GM18909 (cell line): ENCODE results near the gene ZNF208.
"Not testable (repeated sequence)": the region's sequence is repeated elsewhere in the genome, so short reads cannot be mapped to it uniquely, and the experiment has no call there.

ENCODE experiments used
- ATAC-seq: cut with Tn5 transposase; IDR thresholded peaks from one replicate; pipeline ENCODE4 v1.9.1; 2021; ENCODE audit warnings: mild to moderate bottlenecking; ENCODE audit not compliant: unreplicated experiment, poor library complexity

Gene ZNF208

DNA sequence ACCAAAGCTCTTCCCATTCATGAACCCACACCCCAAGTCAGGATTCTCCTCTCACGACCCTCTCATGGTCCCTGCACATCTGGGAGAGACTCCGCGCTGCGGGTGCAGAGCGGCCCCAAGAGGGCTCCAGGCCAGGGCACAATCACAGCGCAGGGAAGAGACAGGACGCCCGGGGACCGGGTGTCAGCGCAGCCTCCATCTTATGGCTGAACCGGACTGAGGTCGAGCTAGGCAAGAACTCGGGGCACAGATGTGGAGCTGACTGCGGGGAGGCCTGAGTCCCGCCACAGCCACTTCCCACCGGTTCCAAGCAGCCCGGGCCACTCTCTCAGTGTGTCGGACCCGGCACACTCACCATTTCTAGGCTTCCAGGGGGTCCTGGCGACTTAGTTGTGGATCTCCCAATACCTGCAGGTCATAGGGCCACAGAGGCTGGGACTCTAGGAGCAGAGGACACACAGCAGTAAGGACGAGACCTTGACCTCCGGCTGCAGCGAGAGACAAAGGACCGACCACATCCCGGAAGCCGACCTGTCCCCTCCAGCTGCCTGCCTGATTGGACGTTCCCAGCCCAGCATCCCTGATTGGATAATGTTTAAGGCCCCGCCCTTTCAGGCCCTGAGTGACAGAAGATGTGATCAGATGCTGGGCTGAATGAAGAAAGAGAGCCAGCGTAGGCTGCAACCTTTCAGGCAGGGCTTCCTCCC is at the start of gene ZNF208:
Gene ZNF208 (minus strand): TSS at position 507 of the 707 bp plus-strand sequence. CDS start 149 bp downstream, at position 358.
- ATAC-seq: not testable (repeated sequence)

DNA sequence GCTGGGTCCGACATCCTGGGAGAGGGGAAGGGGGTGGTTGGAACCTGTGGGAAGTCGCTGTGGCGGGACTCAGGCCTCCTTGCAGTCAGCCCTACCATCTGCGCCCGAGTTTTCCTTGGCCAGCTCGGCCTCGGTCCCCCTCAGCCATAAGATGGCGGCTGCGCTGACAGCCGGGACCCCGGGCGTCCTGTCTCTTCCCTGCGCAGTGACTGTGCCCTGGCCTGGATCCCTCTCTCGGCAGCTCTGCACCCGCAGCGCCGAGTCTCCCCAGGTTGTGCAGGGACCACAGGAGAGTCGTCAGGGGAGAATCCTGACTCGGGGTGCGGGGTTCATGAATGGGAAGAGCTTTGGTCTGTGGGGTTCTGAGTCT is 41.9 kb upstream of the ZNF208 start:
- ATAC-seq: peak; percentile 66

DNA sequence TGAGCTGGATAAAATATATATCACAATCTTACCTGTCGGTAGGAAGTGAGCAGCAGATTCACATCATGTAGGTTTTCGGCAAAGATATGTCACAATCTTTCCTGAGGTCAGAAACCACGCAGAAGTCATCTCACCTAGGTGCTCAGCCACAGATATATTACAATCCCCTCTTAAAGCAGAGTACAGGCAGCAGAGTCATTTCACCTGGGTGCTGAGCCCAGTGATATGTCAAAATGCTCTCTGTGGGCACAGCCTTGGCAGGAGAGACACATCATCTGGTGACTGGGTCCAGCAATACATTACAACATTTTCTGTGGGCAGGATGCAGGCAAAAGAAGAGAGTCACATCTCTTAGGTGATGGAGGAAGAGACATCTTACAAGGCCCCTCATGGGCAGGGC is 30.4 kb upstream of the ZNF208 start:
- ATAC-seq: not testable (repeated sequence)

DNA sequence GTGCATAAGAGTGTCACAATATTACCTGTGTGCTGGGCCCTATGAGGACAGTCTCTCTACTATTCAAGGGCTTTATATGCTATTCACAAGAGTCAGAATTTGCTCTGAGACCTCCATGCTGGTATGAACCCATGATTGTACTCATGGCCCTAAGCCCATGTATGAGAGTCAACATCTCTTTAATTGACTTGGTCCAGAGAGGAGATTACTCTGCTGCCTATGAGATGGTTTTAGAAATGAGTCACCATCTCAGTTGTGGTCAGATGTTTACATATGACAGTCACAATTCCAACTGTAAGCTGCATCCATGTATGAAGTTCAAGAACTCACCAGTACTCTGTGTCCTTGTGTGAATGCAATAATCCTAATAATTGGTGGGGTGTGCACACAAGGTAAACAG is 19.9 kb upstream of the ZNF208 start:
- ATAC-seq: no peak

DNA sequence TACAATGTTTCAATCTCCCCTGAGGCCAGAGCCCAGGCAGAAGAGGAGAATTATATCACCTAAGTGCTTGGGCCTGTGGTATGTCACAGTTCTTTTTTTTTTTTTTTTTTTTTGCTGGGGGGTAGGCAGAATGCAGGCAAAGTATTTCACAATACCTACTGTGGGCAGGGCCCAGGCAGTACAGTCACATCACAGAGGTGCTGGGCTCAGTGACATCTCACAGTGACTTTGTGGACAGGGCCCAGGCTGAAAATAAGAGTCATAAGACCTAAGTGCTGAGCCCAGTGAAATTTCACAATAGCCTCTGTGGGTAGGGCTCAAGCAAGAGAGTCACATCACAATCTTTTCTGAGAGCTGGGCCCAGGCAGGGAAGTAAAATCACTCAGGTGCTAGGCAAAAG is 15.9 kb upstream of the ZNF208 start:
- no peak for ATAC-seq

DNA sequence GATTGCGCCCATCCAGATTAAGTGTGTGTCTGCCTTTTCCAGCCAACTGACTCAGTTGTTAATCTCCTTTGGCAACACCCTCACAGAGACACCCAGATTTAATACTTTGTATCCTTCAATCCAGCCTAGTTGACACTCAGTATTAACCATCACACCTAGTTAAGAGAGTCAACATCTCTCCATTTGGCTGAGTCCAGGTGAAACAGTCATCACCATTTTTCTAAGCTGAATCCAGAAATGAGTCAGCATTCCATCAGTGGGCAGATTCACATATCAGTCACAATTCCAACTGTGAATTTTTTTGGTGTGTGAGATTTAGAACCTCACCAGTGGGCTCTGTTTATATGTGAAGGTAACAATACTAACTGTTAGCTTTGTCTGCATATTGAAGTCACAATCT is 14.8 kb upstream of the ZNF208 start:
- not testable (repeated sequence) for ATAC-seq

DNA sequence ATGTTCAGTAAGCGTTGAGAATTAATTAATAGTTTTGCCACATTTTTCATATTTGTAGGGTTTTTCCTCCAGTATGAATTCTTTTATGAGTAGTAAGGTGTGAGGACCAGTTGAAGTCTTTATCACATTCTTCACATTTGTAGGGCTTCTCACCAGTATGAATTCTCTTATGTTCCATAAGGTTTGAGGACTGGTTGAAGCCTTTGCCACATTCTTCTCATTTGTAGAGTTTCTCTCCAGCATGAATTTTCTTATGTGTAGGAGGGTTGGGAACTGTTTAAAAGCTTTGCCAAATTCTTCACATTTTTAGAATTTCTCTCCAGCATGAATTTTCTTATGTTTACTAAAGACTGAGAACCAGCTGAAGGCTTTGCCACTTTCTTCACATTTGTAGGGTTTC is 40.3 kb downstream of the ZNF208 start:
- ATAC-seq: no peak

DNA sequence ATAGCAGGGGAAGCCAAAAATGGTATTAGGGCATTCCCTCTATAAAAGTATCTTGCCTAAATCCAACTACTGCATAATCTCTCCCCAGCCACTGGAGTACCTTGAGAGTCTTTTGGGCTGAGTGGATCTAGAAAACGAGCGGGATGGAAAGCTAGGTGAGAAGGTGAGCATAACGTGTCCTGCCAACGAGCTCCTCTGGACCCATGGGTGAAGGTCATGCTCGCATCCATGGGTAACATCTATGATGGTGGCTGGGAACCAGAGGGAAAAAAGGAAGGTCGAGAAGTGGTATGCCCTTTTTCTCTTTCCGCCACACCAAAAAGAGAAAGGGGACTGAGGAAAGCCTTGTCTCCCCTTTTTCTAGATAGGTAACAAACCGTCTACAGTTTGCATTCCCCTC is 63.0 kb downstream of the ZNF208 start:
- no peak for ATAC-seq

DNA sequence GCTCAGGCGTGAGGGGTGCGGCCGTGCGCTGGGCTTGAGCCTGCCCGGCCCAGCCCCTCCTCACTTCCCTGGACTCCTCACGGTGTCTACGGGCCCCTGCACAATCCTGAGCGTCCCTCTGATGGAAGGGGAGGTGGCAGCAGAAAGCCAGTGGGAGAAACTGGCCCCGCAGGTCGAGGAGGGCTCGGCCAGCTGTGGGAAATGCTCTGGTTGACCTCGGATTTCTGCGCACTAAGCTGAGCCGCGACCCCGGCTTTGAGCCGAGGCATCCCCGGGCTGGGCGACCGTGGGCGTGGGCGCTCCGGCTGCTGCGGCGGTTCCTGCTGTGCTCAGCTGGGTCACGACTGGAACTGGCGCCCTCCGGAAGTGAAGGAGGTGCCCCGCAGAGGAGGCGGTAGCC is 70.1 kb downstream of the ZNF208 start:
- ATAC-seq: no peak

DNA sequence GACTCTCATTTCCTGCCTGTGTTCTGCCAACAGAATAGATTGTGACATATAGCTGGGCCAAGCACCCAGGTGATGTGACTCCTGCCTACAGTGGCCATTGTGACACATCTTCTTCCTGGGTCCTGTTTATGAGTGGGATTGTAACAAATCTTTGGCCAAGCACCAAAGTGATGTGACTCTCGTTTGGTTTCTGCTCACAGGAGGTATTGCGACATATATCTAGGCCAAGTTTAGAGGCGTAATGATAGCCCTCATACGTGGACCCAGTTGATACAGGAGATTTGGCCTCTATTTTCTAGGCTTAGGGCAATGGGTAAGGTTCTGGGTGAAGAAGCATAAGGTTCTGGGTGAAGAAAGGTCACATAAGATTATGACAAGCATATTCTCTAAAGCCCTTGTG is 76.2 kb downstream of the ZNF208 start:
- ATAC-seq: no peak

DNA sequence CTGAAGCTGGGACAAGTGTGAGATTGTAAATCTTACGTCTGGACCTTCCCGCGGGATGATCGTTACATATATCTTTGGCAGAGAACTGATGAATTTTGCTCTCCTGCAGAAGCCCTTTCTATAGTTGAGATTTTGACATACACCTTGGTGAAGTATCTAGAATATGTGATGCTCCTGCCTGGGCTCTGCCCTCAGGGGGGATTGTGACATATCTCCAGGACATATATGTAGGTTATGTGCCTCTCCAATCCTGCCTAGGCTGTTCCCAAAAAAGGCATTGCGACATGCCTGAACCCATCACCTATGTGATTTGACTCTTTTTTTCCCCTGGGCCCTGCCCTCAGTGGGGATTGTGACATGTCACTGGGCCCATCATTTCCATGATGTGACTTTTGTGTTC is 76.6 kb downstream of the ZNF208 start:
- no peak for ATAC-seq

DNA sequence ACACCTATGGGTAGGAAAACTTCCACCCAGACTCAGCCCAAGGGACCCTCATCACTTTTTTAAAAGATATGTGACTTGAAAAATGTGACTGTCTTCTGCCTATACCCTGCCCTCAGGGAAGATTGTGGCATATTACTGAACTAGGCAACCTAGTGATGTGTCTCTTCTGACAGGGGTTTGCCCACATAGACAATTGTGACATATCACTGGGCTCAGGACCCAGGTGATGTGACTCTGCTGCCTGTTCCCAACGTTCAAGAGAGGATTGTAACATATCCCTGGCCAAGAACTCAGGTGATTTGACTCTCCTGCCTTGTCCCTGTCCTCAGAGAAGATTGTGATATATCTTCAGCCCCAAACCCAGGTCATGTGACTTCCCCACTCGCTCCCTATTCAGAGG is 88.5 kb downstream of the ZNF208 start:
- ATAC-seq: no peak

DNA sequence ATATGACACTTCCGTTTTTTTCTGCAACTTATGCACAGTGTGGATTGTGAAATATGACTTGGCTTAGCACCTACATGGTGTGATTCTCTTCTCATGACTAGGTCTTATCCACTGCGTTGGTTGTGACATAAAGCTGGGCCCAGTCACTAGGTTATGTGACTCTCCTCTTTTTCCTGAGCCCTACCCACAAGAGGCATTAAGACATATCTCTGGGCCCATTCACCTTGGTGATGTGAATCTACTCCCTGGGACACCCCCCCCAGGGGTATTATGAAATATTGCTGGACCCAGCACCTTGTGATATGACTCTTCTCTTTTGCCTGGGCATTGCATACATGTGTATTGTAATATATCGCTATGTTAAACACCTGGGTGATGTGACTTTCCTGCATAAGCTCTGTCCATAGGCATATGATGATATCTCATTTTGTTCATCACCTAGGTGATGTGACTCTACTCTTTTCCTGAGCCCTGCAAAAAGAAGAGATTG is 89.0 kb downstream of the ZNF208 start:
- ATAC-seq: no peak

DNA sequence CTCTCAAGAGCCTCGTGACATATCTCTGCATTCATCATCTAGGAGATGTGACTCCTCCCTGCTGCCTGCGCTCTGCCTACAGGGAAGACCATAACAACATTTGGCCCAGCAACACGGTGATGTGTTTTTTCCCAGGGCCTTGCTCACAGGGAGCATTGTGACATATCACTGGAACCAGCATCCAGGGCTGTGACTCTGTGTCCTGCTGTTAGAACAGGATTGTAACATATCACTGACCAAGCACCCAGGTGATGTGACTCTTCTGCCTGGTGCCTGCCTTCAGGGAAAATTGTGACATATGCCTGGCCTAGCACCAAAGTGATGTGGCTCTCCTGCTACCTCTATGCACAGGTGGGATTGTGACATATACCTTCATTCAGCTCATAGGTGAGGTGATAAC is 95.3 kb downstream of the ZNF208 start:
- no peak for ATAC-seq

DNA sequence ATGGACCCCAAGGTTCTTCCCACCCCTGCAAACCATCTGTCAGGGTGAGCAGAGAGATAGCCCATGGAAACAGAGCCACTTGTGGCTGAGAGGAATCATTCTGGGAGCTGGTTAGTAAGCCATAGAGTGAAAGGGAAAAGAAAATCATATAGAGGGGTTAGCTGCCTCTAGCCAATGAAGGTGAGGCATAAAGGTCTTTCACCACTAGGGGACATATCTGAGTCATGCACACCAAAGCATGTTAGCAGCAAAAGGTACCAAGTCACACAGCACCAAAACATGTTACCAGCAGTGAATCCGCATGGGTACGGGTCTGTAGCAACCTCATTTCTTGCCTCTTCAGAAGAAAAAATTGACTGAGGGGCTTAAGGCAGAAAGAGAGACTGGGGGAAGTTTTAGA is 98.1 kb downstream of the ZNF208 start:
- ATAC-seq: no peak

DNA sequence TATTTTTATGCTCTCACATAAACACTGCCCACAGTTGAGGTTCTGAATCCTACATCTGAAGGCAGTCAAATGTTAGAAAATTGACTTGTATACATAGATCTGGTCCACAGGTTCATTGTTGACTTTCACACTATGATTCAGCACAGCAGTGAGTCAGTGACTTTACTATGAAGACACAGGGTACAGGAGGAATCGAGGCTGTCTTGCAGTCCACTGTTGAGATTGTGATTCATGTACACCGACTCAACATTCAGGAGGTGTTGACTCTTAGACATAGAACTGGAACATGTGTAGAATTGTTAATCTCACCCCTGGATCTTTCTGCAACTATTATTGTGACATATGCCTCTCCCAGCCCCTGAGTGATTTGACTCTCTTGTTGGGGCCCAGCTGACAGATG is 100.4 kb downstream of the ZNF208 start:
- no peak for ATAC-seq

DNA sequence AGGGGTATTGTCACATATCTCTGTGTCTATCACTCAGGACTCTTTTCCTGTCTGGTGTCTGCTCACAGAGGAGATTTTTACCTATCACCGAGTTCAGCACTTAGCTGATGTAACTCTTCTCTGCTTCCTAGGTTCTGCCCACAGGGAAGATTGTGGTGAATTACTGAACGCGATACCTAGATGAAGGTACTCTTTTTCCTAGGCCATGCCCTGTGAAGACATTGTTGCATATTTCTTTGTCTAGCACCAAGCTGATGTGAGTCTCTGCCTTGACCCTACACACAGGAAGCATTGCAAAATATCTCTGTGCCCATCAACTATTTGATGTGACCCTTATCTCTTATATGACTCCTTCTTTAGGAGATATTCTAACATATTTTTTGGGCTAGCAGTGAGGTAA is 102.7 kb downstream of the ZNF208 start:
- no peak for ATAC-seq

DNA sequence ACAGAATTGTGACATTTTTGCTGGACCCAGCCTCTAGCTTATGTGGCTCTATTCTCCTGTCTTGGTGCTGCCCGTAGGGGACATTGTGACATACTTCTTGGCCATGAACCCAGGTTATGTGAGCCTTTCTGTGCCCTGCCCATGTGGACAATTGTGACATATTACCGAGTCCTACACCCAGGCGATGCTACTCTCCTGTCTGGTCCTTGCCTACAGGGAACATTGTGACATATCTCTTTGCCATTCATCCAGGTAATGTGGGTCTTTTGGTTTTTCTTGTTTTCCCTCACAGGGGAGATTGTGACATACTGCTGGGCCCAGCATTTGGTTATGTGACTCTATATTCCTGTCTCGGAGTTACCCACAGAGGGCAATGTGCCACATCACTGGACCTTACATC is 103.2 kb downstream of the ZNF208 start:
- ATAC-seq: no peak

DNA sequence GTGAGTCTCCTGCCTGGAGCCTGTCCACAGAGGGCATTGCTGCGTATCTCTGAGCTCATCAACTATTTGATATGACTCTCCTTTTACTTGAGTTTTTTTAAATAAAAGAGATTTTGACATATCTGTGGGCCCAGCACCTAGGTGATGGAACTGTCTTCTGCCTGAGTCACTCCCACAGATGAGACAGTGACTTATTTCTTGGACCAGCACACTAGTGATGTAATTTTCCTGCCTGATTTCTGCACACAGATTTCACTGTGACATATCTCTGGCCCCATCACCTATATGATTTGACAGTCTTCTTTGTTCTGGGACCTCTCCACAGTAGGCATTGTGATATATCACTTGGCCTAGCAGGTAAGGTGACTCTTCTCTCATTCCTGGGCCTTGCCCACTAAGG is 108.2 kb downstream of the ZNF208 start:
- no peak for ATAC-seq

DNA sequence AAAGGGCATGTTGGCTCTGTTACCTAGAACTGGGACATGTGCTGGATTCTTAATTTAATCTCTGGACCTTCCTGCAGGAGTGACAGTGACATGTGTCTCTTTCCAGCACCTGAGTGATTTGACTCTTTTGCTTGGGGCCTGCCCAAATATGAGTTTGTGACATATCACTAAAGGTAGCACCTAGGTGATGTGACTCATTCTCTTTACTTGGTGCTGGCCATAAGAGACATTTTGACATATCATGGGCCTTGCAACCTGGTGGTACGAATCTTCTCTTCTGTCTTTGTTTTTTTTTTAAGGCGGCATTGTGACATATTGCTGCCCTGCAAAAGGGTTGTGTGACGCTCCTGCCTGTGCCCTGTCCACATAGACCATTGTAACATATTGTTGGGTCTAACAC is 108.9 kb downstream of the ZNF208 start:
- ATAC-seq: no peak

DNA sequence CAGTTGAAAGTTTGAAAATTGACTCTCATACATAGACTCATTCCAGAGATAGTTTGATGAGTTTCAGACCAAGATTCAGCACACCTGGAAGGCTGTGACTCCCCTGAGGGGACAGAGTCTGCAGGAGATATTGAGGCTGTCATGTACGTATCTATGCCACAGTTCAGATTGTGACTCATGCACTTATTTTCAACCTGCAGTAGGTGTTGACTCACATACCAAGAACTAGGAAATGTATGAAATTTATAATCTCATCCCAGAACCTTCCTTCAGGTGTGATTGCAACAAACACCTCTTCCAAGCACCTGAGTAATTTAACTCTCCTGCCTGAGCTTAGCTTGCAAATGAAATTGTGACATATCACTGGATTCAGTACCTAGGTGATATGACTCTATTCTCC is 110.3 kb downstream of the ZNF208 start:
- ATAC-seq: no peak

DNA sequence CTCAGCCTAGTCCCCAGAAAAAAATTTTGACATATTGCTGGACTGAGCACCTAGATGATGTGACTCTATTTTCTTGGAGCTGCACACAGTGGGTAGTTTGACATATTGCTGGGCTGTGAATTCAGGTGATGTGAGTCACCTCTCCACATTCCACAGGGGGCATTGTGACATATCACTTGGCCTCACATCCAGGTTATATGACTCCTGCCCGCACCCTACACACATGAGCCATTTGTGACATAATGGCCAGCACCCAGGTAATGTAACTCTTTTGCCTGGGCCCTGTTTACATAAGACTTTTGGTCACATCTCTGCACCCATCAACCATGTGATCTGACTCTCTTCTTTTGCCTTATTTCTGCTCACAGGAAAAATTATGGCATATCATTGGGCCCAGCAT is 119.7 kb downstream of the ZNF208 start:
- ATAC-seq: no peak

DNA sequence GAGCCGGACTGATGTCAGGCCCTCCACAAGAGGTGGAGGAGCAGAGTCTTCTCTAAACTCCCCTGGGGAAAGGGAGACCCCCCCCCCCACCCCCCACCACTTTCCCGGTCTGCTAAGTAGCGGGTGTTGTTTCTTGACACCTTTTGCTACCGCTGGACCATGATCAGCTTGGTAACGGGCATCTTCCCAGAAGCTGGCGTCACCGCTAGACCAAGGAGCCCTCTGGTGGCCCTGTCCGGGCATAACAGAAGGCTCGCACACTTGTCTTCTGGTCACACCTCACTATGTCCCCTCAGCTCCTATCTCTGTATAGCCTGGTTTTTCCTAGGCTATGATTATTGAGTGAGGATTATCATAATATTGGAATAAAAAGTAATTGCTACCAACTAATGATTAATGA is 120.7 kb downstream of the ZNF208 start:
- ATAC-seq: not testable (repeated sequence)
